Stimulated activated CD8-positive, alpha-beta memory T cell treated with anti-CD3 and anti-CD28 coated beads, Interleukin-15, amount 100 ng/mL, for 1 hour (primary cell): ENCODE data around the gene SP6.

Experiments used
- DNase-seq: peaks from one replicate; pipeline ENCODE4 v3.0.0-alpha.2; 2020; ENCODE audit warnings: low read depth

The SP6 gene

GRCh38 chr17:47812146-47812920 lies 38.6 kb downstream of the SP6 start:
- DNase-seq, result no peak

- DNase-seq, result no peak
Observed at GRCh38 chr17:47811709-47812108, 39.3 kb downstream of the SP6 start.

- DNase-seq, result no peak
Observed at GRCh38 chr17:47810901-47811635, 39.9 kb downstream of the SP6 start.

- DNase-seq, result no peak
Observed at GRCh38 chr17:47810200-47810821, 40.7 kb downstream of the SP6 start.

GRCh38 chr17:47808830-47809480 lies 42.0 kb downstream of the SP6 start:
- DNase-seq, result no peak

GRCh38 chr17:47808036-47808829 lies 42.7 kb downstream of the SP6 start:
- DNase-seq, result no peak

- DNase-seq, result no peak
Observed at GRCh38 chr17:47807421-47807820, 43.5 kb downstream of the SP6 start.

GRCh38 chr17:47806913-47807255 lies 44.1 kb downstream of the SP6 start:
- no peak for DNase-seq

- DNase-seq, result no peak
Observed at GRCh38 chr17:47806026-47806912, 44.7 kb downstream of the SP6 start.

- no peak for DNase-seq
Observed at GRCh38 chr17:47804461-47804860, 46.5 kb downstream of the SP6 start.

- no peak for DNase-seq
Observed at GRCh38 chr17:47803751-47804150, 47.2 kb downstream of the SP6 start.

- DNase-seq, result no peak
Observed at GRCh38 chr17:47803201-47803600, 47.8 kb downstream of the SP6 start.

GRCh38 chr17:47802341-47803022 lies 48.5 kb downstream of the SP6 start:
- peak; percentile 27 for DNase-seq

- no peak for DNase-seq
Observed at GRCh38 chr17:47801906-47802305, 49.1 kb downstream of the SP6 start.

- DNase-seq, result no peak
Observed at GRCh38 chr17:47801176-47801765, 49.7 kb downstream of the SP6 start.

- no peak for DNase-seq
Observed at GRCh38 chr17:47800686-47801085, 50.3 kb downstream of the SP6 start.

GRCh38 chr17:47797797-47798196 lies 53.2 kb downstream of the SP6 start:
- no peak for DNase-seq
